Hair follicle dermal papilla cell (primary cell): ENCODE data around the gene CRB1. TPM values are rescaled to one million over a fixed set of nuclear protein-coding genes. Genes with fewer than 3 reads are reported as not detected.

Experiments
- small RNA-seq: library from RNA; depleted of rRNA; stranded (forward); fragments of <200 nt; gene quantifications from one replicate; pipeline ENCODE3, GENCODE V24; 2012
- total RNA-seq: library from RNA; depleted of rRNA; stranded (reverse); fragments of >200 nt; gene quantifications from 2 replicates; pipeline ENCODE4 v1.2.3, GENCODE V29; 2012

The CRB1 gene
- total RNA-seq: 0.12 and 0.49 TPM in 2 replicates

GRCh38 chr1:197268012-197268411 is at the start of gene CRB1:
TSS of gene CRB1 (plus strand) at chr1:197268252. CDS start at chr1:197268413, 161 bp downstream.

Small RNA genes within 50 kb of the gene (small RNA-seq; reads per million reads assigned to genes)
- gene MRPS21P3: not detected

Other genes starting within 250 kb of the CRB1 start
- not detected in 2 replicates for gene F13B, start 201.0 kb upstream of the CRB1 start, total RNA-seq
- gene ASPM, start 121.6 kb upstream of the CRB1 start, total RNA-seq: 3.9 and 4.4 TPM in 2 replicates
- 23.0 and 23.5 TPM in 2 replicates for gene ZBTB41, start 67.0 kb upstream of the CRB1 start, total RNA-seq